Measurements from ENCODE around the gene KIAA1191. TPM values are rescaled to one million over a fixed set of nuclear protein-coding genes. Genes with fewer than 3 reads are reported as not detected.

Gene KIAA1191
- total RNA-seq, 1 donor from 2014 or later = 90.1 TPM

DNA sequence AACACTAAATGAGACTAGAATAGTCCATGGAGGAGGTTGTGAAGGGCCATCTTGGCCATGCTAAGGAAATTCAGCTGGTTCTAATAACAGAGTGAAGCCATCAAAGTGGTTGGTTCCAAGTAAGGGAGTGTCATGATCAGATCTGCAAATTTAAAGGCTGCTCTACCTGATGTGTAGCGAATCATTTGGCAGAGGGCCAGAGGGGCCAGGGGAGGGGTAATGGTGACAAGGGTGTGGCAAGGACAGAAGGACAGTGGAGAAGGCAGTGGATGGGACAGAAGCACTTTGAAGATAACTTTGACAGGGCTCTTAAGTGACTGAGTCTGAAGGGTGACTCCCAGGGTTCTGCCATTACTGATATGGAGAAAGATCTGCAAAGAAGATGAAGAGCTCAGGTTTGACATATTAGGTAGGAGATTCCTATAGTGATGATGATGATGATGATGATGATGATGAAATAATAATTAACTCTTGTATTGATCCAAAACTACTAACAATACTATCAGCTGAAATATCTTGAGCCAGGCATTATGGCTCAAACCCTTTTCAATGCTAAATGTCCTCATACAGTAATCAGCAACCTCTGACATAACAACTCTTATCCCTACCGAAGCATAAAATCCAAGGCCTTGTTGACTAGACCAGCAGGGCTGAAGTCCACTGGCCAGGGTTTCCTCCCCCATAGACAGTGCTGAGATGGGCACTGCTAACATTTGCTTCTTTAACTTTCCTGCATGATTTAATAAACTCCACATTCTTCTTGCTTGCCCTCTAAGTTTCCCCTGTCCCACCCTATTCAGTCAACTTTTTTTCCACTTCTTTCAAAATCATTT, 20.0 kb downstream of the KIAA1191 start:
- TF ChIP-seq, protein P1, sequence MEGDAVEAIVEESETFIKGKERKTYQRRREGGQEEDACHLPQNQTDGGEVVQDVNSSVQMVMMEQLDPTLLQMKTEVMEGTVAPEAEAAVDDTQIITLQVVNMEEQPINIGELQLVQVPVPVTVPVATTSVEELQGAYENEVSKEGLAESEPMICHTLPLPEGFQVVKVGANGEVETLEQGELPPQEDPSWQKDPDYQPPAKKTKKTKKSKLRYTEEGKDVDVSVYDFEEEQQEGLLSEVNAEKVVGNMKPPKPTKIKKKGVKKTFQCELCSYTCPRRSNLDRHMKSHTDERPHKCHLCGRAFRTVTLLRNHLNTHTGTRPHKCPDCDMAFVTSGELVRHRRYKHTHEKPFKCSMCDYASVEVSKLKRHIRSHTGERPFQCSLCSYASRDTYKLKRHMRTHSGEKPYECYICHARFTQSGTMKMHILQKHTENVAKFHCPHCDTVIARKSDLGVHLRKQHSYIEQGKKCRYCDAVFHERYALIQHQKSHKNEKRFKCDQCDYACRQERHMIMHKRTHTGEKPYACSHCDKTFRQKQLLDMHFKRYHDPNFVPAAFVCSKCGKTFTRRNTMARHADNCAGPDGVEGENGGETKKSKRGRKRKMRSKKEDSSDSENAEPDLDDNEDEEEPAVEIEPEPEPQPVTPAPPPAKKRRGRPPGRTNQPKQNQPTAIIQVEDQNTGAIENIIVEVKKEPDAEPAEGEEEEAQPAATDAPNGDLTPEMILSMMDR (conservative IDR thresholded peaks at IDR 0.05; ENCODE audit: low read depth, low read length) = no peak
- no peak for DNase-seq (ENCODE audit: low read depth)

GRCh38 chr5:176339304-176339703, 22.3 kb downstream of the KIAA1191 start:
- TF ChIP-seq, protein P1 (conservative IDR thresholded peaks at IDR 0.05; ENCODE audit: low read depth, low read length) = no peak
- no peak for DNase-seq (ENCODE audit: low read depth)
- no peak overlapping the region for H3K4me3 ChIP-seq (ENCODE audit: low read depth, low read length)

More for the DNA sequence above, 20.0 kb downstream of the KIAA1191 start:
- no peak overlapping the region for H3K4me3 ChIP-seq (ENCODE audit: low read depth, low read length)

DNA sequence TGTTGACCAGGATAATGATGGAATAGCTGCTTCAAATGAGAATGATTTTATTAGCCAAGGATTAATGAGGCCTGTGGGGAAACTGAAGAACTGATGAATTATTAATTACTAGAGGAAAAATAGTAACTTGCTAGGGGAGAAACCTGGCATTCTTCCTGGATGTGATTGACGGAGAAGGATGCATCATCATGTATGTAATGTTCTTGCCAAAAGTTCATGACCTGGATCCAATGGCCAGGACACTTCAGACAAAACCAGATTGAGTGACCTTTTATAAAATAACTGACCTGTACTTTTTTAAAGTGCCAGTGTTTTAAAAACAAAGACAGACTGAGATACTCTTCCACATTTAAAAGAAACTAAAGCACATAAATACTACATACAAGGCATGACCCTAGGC, 23.7 kb downstream of the KIAA1191 start:
- no peak for DNase-seq (ENCODE audit: low read depth)
- TF ChIP-seq, protein P1 (conservative IDR thresholded peaks at IDR 0.05; ENCODE audit: low read depth, low read length) = no peak
- H3K4me3 ChIP-seq (ENCODE audit: low read depth, low read length) = no peak overlapping the region

DNA sequence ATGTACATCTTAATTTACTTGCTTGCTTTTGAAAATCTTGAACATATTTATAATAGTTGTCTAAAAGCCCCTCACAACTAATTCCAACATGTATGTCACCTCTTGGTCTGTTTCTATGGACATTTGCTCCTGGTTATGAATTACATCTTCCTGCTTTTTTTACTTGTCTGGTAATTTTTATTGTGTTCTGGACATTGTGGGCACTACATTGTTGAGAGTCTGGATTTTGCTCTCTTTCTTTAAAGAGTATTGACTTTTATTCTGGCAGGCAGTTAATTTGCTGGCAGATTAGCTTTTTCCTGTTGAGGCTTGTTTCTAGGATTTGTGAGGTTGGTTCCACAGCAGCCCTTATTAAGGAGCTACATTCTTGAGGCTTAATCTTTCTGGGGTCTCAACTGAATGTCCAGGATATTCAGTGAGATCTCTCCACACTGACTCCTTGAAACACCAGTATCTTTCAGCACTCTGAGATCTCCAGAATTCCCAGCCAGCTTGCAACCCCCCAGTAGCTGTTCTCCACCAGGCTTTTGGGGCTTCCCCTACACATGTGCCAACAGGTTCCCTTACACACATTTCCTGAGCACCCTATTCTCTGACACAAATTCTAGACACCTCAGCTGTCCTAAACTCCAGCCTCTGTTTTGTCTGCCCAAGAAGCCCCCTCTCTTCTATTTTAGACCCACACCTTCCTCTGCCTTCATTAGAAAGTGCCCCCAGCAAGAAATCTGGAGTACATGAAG, 27.4 kb downstream of the KIAA1191 start:
- TF ChIP-seq, protein P1 (conservative IDR thresholded peaks at IDR 0.05; ENCODE audit: low read depth, low read length) = no peak
- DNase-seq (ENCODE audit: low read depth) = no peak
- H3K4me3 ChIP-seq (ENCODE audit: low read depth, low read length) = no peak overlapping the region

GRCh38 chr5:176320577-176320976, 41.0 kb downstream of the KIAA1191 start:
- TF ChIP-seq, protein P1 (conservative IDR thresholded peaks at IDR 0.05; ENCODE audit: low read depth, low read length) = no peak
- H3K4me3 ChIP-seq (ENCODE audit: low read depth, low read length) = no peak overlapping the region
- no peak for DNase-seq (ENCODE audit: low read depth)

- no peak overlapping the region for H3K4me3 ChIP-seq (ENCODE audit: low read depth, low read length)
- no peak for DNase-seq (ENCODE audit: low read depth)
- TF ChIP-seq, protein P1 (conservative IDR thresholded peaks at IDR 0.05; ENCODE audit: low read depth, low read length) = peak; percentile 46
Observed at GRCh38 chr5:176319827-176320554, 41.6 kb downstream of the KIAA1191 start.
